GM19468 (cell line): ENCODE measurements around the gene SEPTIN5.
"Not testable (repeated sequence)": the region's sequence is repeated elsewhere in the genome, so short reads cannot be mapped to it uniquely, and the experiment has no call there.

Source experiments
- ATAC-seq: cut with Tn5 transposase; IDR thresholded peaks from one replicate; pipeline ENCODE4 v1.9.1; 2021; ENCODE audit warnings: mild to moderate bottlenecking, moderate library complexity, moderate number of reproducible peaks; ENCODE audit not compliant: unreplicated experiment; ENCODE audit errors: extremely low read depth

The SEPTIN5 gene

GRCh38 chr22:19680287-19680881 lies 33.9 kb upstream of the SEPTIN5 start:
- no peak for ATAC-seq

GRCh38 chr22:19680911-19681862 lies 33.1 kb upstream of the SEPTIN5 start:
- ATAC-seq: no peak

- ATAC-seq: no peak
Measured at GRCh38 chr22:19681863-19682245, 32.4 kb upstream of the SEPTIN5 start.

GRCh38 chr22:19686946-19687345 lies 27.4 kb upstream of the SEPTIN5 start:
- no peak for ATAC-seq

- ATAC-seq: no peak
Measured at GRCh38 chr22:19687561-19688300, 26.6 kb upstream of the SEPTIN5 start.

GRCh38 chr22:19688301-19689290 lies 25.7 kb upstream of the SEPTIN5 start:
- no peak for ATAC-seq

GRCh38 chr22:19689408-19689807 lies 24.9 kb upstream of the SEPTIN5 start:
- ATAC-seq: no peak

GRCh38 chr22:19691007-19691720 lies 23.1 kb upstream of the SEPTIN5 start:
- no peak for ATAC-seq

GRCh38 chr22:19691721-19692341 lies 22.5 kb upstream of the SEPTIN5 start:
- ATAC-seq: no peak

GRCh38 chr22:19693581-19693980 lies 20.7 kb upstream of the SEPTIN5 start:
- ATAC-seq: no peak

- ATAC-seq: no peak
Measured at GRCh38 chr22:19693981-19694670, 20.2 kb upstream of the SEPTIN5 start.

GRCh38 chr22:19694696-19695095 lies 19.6 kb upstream of the SEPTIN5 start:
- no peak for ATAC-seq

- ATAC-seq: no peak
Measured at GRCh38 chr22:19696504-19697276, 17.6 kb upstream of the SEPTIN5 start.

- ATAC-seq: not testable (repeated sequence)
Measured at GRCh38 chr22:19697871-19698270, 16.4 kb upstream of the SEPTIN5 start.

- no peak for ATAC-seq
Measured at GRCh38 chr22:19700790-19701419, 13.4 kb upstream of the SEPTIN5 start.

- no peak for ATAC-seq
Measured at GRCh38 chr22:19701420-19702145, 12.7 kb upstream of the SEPTIN5 start.
